Thoracic aorta (tissue), 2 donors: Measurements from ENCODE around the gene SLC35G2. TPM values are rescaled to one million over a fixed set of nuclear protein-coding genes. Genes with fewer than 3 reads are reported as not detected.
"Not testable (repeated sequence)": the region's sequence is repeated elsewhere in the genome, so short reads cannot be mapped to it uniquely, and the experiment has no call there.

Experiments
- ATAC-seq: fragments of 150-250 bp; one replicate; pipeline ENCODE4 v1.8.0; 2017; ENCODE audit warnings: low read depth; ENCODE audit not compliant: insufficient number of reproducible peaks, low FRiP score
- DNase-seq: peaks from one replicate; pipeline ENCODE4 v3.0.0-alpha.2; 2020; ENCODE audit warnings: low spot score
- H3K27ac ChIP-seq, 2 donors: fragments of 200-600 bp; sonication (generic); 1 replicate in 1 of 2; 2 replicates in 1 of 2; pipeline ENCODE4 v1.5.1; 2016; ENCODE audit warnings: mild to moderate bottlenecking in 2 of 2, moderate library complexity in 2 of 2
- H3K27me3 ChIP-seq: fragments of 200-600 bp; sonication (generic); replicated peaks from 2 replicates; pipeline ENCODE4 v1.6.0; 2016; ENCODE audit warnings: mild to moderate bottlenecking; ENCODE audit not compliant: insufficient read depth
- H3K36me3 ChIP-seq: fragments of 200-600 bp; sonication (generic); one replicate; pipeline ENCODE4 v1.5.1; 2016
- H3K4me1 ChIP-seq, 2 donors: fragments of 200-600 bp; sonication (generic); 1 replicate in 1 of 2; 2 replicates in 1 of 2; pipeline versions ENCODE4 v1.5.1 to v1.6.0; 2016; ENCODE audit warnings: low read depth in 2 of 2, mild to moderate bottlenecking in 1 of 2; ENCODE audit not compliant: control insufficient read depth in 1 of 2
- H3K4me3 ChIP-seq: fragments of 200-600 bp; sonication (generic); 2 replicates; pipeline ENCODE4 v1.5.1; 2016; ENCODE audit warnings: mild to moderate bottlenecking
- H3K9me3 ChIP-seq: fragments of 200-600 bp; sonication (generic); 2 replicates; pipeline ENCODE4 v1.5.1; 2016
- total RNA-seq, 2 donors: library from RNA; depleted of rRNA; stranded (reverse); fragments of >200 nt; gene quantifications; one replicate each; pipeline versions ENCODE4 v1.1.0 to v1.2.3, GENCODE V29; 2016
- TF ChIP-seq, protein P1 (sequence below): fragments of 200-600 bp; sonication (generic); IDR thresholded peaks from one replicate; pipeline ENCODE4 v1.5.1; 2019; ENCODE audit warnings: antibody characterized with exemption

The SLC35G2 gene
- total RNA-seq, 2 donors from 2014 or later, result 5.3 to 6.9 TPM

DNA sequence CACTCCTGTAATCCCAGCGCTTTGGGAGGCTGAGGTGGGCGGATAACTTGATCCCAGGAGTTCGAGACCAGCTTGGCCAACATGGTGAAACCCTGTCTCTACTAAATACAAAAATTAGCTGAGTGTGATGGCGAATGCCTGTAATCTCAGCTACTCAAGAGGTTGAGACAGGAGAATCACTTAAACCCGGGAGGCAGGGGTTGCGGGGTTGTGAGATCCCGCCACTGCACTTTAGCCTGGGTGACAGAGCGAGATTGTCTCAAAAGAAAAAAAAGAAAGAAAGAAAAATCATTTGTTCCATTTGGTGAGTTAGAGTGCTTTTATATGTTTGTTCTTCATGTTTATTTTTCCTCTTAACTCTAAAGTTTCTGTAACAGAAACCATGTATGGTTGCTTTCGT is 50.4 kb downstream of the SLC35G2 start:
- Histone ChIP-seq H3K27me3 (no peaks in the 10 kb centered on the region), H3K4me1 (no peaks in the 10 kb centered on the region), H3K4me3 (no peak overlapping the region), H3K36me3 (peaks cover 9% of the 10 kb centered on the region), H3K9me3 (no peaks in the 10 kb centered on the region), H3K27ac (no peak overlapping the region)
- ATAC-seq (no peak), DNase-seq (no peak)
- TF ChIP-seq, protein P1, sequence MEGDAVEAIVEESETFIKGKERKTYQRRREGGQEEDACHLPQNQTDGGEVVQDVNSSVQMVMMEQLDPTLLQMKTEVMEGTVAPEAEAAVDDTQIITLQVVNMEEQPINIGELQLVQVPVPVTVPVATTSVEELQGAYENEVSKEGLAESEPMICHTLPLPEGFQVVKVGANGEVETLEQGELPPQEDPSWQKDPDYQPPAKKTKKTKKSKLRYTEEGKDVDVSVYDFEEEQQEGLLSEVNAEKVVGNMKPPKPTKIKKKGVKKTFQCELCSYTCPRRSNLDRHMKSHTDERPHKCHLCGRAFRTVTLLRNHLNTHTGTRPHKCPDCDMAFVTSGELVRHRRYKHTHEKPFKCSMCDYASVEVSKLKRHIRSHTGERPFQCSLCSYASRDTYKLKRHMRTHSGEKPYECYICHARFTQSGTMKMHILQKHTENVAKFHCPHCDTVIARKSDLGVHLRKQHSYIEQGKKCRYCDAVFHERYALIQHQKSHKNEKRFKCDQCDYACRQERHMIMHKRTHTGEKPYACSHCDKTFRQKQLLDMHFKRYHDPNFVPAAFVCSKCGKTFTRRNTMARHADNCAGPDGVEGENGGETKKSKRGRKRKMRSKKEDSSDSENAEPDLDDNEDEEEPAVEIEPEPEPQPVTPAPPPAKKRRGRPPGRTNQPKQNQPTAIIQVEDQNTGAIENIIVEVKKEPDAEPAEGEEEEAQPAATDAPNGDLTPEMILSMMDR, result no peak

DNA sequence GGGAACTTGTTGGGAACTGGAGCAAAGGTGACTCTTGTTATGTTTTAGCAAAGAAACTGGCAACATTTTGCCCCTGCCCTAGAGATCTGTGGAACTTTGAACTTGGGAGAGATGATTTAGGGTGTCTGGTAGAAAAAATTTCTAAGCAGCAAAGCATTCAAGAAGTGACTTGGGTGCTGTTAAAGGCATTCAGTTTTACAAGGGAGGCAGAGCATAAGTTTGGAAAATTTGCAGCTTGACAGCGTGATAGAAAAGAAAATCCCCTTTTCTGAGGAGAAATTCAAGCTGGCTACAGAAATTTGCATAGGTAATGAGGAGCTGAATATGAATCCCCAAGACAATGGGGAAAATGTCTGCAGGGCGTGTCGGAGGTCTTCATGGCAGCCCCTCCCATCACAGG is 53.3 kb downstream of the SLC35G2 start:
- DNase-seq, H3K9me3 ChIP-seq, H3K27ac ChIP-seq, ATAC-seq, H3K4me1 ChIP-seq, H3K36me3 ChIP-seq, H3K4me3 ChIP-seq, H3K27me3 ChIP-seq: not testable (repeated sequence)

- H3K27ac ChIP-seq, H3K36me3 ChIP-seq, DNase-seq, H3K27me3 ChIP-seq, H3K9me3 ChIP-seq, ATAC-seq, H3K4me3 ChIP-seq, H3K4me1 ChIP-seq: not testable (repeated sequence)
These were observed 60.6 kb downstream of the SLC35G2 start for GRCh38 chr3:136879510-136879909.

DNA sequence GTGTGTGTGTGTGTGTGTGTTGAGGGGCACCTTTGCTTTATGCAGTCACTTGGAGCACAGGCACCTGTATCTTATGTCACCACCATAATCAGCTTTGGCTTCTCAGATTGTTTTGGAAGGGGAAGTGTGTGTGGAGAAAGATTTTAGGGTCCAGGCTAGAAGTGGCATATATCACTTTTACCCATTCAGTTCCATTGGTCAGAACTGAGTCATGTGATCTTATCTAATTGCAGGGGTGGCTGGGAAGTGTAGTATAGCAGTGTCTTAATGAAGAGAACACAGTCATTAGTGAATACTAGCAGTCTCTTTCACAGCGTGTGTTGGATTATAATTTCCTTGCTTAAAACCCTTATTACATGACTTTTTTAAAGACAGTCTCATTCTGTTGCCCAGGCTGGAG is 63.6 kb downstream of the SLC35G2 start:
- no peaks in the 10 kb centered on the region for H3K36me3 ChIP-seq
- H3K27me3 ChIP-seq, result no peaks in the 10 kb centered on the region
- H3K4me1 ChIP-seq, result peaks cover 3 to 6% of the 10 kb centered on the region in 2 donors
- no peak overlapping the region for H3K4me3 ChIP-seq
- no peak overlapping the region for H3K27ac ChIP-seq
- no peaks in the 10 kb centered on the region for H3K9me3 ChIP-seq
- ATAC-seq, result no peak
- TF ChIP-seq, protein P1, result no peak
- DNase-seq, result no peak

DNA sequence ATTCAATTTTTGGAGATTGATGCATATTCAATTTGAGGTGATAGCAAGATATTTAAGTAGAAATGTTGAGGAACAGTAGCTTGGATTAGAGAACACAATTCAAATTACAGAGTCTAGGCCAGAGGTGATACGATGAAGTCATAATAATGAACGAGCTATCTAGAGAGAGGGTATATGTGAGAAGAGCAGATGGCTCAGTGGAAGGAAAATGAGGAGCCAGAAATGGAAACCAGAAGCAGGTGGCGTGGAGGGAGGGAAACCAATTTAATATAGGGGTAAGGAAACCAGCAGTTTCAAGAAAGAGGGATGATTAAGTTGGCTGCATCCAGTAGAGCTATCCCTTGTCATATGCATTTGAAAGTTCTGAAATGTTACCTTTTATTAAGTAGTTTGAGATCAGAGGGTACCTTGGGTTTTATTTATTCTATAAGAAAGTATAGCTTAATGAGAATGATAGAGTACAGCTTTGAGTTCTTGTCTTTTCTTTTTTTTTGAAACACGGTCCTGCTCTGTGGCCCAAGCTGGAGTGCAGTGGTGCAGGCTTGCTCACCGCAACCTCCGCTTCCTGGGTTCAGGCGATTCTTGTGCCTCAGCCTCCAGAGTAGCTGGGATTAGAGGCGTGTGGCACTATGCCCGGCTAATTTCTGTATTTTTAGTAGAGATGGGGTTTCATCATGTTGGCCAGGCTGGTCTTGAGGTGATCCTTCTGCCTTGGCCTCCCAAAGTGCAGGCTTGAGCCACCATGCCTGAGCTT is 65.2 kb downstream of the SLC35G2 start:
- no peaks in the 10 kb centered on the region for H3K9me3 ChIP-seq

More for the DNA sequence above, 65.2 kb downstream of the SLC35G2 start:
- no peak overlapping the region for H3K27ac ChIP-seq
- H3K4me3 ChIP-seq, result no peak overlapping the region
- TF ChIP-seq, protein P1, result no peak
- H3K4me1 ChIP-seq, result peaks cover 3 to 6% of the 10 kb centered on the region in 2 donors
- DNase-seq (no peak), ATAC-seq (no peak)
- H3K36me3 ChIP-seq, result no peaks in the 10 kb centered on the region
- no peaks in the 10 kb centered on the region for H3K27me3 ChIP-seq
